Mucosa of descending colon (tissue), 3 donors: Measurements from ENCODE around the gene NDUFB6. TPM values are rescaled to one million over a fixed set of nuclear protein-coding genes. Genes with fewer than 3 reads are reported as not detected.

Experiments
- ATAC-seq: fragments of 200-7000 bp; cut with Tn5 transposase; one replicate; pipeline ENCODE4 v1.9.1; 2020; ENCODE audit warnings: mild to moderate bottlenecking, moderate library complexity
- DNase-seq, 3 donors: peaks; one replicate each; pipeline ENCODE4 v3.0.0-alpha.2; 2020
- H3K36me3 ChIP-seq: fragments of 200-600 bp; one replicate; pipeline ENCODE4 v1.8.0; 2021; ENCODE audit warnings: low read depth, mild to moderate bottlenecking
- H3K4me1 ChIP-seq: fragments of 200-600 bp; one replicate; pipeline ENCODE4 v1.8.0; 2021; ENCODE audit warnings: low read depth, mild to moderate bottlenecking
- H3K4me3 ChIP-seq: fragments of 200-600 bp; one replicate; pipeline ENCODE4 v1.8.0; 2021; ENCODE audit warnings: mild to moderate bottlenecking
- H3K9me3 ChIP-seq: fragments of 200-600 bp; one replicate; pipeline ENCODE4 v1.8.0; 2021; ENCODE audit warnings: mild to moderate bottlenecking
- intact Hi-C, 2 donors: fragments of 100-400 bp; cut with DNase I in 1 of 2; cut with micrococcal nuclease in 1 of 2; formaldehyde crosslinking; loops; one replicate each; pipeline versions ENCODE4 v1.11.0 to v1.11.1; 2022; cut with DNase I, micrococcal nuclease
- total RNA-seq, 3 donors: library from RNA; stranded (reverse); fragmentation: NEBNext Ultra II Directional in 2 of 3; extraction: Animal tissue kit (Norgen Biotek cat#: 25700) in 2 of 3; gene quantifications; one replicate each; pipeline versions ENCODE4 v1.2.1 to v1.2.4, GENCODE V29; 2021 to 2023
- TF ChIP-seq, protein P1 (sequence below): fragments of 200-600 bp; IDR thresholded peaks from one replicate; pipeline ENCODE4 v1.8.0; 2022; ENCODE audit warnings: antibody characterized with exemption, mild to moderate bottlenecking
- donor health status: DM: no; HTN: no; CAD: no; lungs with moderate emphysema.
- donor health status: DM: no; HTN: no; CAD: no.
- donor health status: DM: no; HTN: yes; CAD: no.

NDUFB6 gene
- total RNA-seq, 3 donors from 2014 or later = 39.3 to 52.8 (median 45.1) TPM

DNA sequence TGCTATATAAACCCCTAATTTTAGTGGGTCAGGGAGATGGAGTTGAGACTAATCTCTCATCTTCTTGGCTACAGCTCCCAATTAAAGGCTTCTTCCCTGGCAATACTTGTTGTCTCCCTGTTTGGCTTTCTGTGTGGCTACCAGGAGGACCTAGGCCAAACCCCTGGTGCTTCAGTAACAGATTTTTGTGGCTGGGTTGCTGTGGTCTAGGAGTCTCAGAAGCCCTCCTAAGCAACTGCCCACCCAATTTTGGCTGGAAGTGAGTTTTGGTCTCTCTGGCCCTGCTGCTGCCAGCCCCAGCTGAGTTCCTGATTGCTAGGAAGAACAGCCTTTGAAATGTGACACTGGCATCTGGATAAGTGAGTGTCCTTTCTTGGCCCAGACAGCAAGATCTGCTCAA lies 56.7 kb downstream of the NDUFB6 start:
- ATAC-seq (no peak), DNase-seq (no peak)
- Histone ChIP-seq H3K4me3 (no peak overlapping the region), H3K36me3 (no peaks in the 10 kb centered on the region), H3K4me1 (no peaks in the 10 kb centered on the region), H3K9me3 (peaks cover 9% of the 10 kb centered on the region)
- TF ChIP-seq, protein P1, sequence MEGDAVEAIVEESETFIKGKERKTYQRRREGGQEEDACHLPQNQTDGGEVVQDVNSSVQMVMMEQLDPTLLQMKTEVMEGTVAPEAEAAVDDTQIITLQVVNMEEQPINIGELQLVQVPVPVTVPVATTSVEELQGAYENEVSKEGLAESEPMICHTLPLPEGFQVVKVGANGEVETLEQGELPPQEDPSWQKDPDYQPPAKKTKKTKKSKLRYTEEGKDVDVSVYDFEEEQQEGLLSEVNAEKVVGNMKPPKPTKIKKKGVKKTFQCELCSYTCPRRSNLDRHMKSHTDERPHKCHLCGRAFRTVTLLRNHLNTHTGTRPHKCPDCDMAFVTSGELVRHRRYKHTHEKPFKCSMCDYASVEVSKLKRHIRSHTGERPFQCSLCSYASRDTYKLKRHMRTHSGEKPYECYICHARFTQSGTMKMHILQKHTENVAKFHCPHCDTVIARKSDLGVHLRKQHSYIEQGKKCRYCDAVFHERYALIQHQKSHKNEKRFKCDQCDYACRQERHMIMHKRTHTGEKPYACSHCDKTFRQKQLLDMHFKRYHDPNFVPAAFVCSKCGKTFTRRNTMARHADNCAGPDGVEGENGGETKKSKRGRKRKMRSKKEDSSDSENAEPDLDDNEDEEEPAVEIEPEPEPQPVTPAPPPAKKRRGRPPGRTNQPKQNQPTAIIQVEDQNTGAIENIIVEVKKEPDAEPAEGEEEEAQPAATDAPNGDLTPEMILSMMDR = no peak
- intact Hi-C loops = no loop called here

DNA sequence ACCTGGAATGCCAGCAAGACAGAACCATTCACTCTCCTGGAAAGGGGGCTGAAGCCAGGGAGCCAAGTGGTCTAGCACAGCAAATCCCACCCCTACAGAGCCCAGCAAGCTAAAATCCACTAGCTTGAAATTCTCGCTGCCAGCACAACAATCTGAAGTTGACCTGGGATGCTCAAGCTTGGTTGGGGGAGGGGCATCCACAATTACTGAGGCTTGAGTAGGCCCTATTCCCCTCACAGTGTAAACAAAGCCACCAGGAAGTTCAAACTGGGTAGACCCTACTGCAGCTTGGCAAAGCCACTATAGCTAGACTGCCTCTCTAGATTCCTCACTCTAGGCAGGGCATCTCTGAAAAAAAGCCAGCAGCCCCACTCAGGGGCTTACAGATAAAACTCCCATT lies 64.2 kb downstream of the NDUFB6 start:
- TF ChIP-seq, protein P1 = no peak
- H3K4me1 ChIP-seq = no peaks in the 10 kb centered on the region
- intact Hi-C loops = no loop called here
- ATAC-seq = no peak
- no peaks in the 10 kb centered on the region for H3K9me3 ChIP-seq
- DNase-seq = no peak
- no peak overlapping the region for H3K4me3 ChIP-seq
- H3K36me3 ChIP-seq = no peaks in the 10 kb centered on the region

DNA sequence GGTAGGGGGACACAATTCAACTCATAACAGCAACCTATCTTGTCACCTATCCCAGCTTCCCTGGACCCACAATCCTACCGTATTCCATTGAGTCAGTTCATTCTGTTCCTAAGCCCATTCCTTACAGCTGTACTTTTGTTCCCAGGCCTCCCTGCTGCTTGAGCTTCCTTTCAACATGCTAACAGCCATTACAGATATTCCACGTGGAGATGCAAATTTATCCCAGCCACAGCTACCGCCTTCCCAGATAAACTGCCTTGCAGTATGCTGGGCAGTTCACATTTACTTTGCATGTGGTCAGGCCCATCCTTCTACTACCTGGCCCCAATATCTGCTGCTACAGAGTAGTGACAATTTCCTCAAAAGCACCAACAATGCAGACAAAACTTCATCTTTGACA lies 70.0 kb downstream of the NDUFB6 start:
- intact Hi-C loops = no loop called here
- DNase-seq (no peak), ATAC-seq (no peak)
- Histone ChIP-seq H3K4me3 (no peak overlapping the region), H3K36me3 (no peaks in the 10 kb centered on the region), H3K9me3 (no peaks in the 10 kb centered on the region), H3K4me1 (no peaks in the 10 kb centered on the region)
- TF ChIP-seq, protein P1 = no peak

Other genes starting within 250 kb of the NDUFB6 start
- 10 to 100 TPM; 30.9 to 50.4 (median 32.6) TPM for gene ACO1, start 188.5 kb downstream of the NDUFB6 start, total RNA-seq
- 10 to 100 TPM; 13.4 to 20.9 (median 14.2) TPM for gene RIGI, start 47.0 kb downstream of the NDUFB6 start, total RNA-seq
- 10 to 100 TPM in 1 of 3 donors, 1 to 10 TPM in 2; 8.3 to 10.1 (median 9.9) TPM for gene SMIM27, start 20.8 kb downstream of the NDUFB6 start, total RNA-seq
- 10 to 100 TPM; 12.5 to 18.2 (median 16.6) TPM for gene TOPORS, start 20.6 kb downstream of the NDUFB6 start, total RNA-seq
- gene TAF1L, start 62.5 kb upstream of the NDUFB6 start, total RNA-seq = not detected
- under 1 TPM in 1 of 3 donors, not detected in 2; 0.09 TPM for gene TMEM215, start 210.4 kb upstream of the NDUFB6 start, total RNA-seq